Measurements from ENCODE around the gene RPS19. TPM values are rescaled to one million over a fixed set of nuclear protein-coding genes. Genes with fewer than 3 reads are reported as not detected.
"Not testable (repeated sequence)": the region's sequence is repeated elsewhere in the genome, so short reads cannot be mapped to it uniquely, and the experiment has no call there.

The RPS19 gene
- polyA plus RNA-seq, 10 donors = 1,506 to 2,735 (median 2,171) TPM

GRCh38 chr19:41911889-41912731 is 52.1 kb downstream of the RPS19 start:
- DNase-seq = no peak

GRCh38 chr19:41912899-41913537 is 53.0 kb downstream of the RPS19 start:
- DNase-seq = no peak

- no peak for DNase-seq
Measured at GRCh38 chr19:41913538-41914423, 53.7 kb downstream of the RPS19 start.

- DNase-seq = not testable (repeated sequence)
Measured at GRCh38 chr19:41914424-41914834, 54.4 kb downstream of the RPS19 start.

GRCh38 chr19:41915021-41915775 is 55.1 kb downstream of the RPS19 start:
- no peak for DNase-seq

GRCh38 chr19:41915776-41916414 is 55.8 kb downstream of the RPS19 start:
- no peak for DNase-seq

- DNase-seq = no peak
Measured at GRCh38 chr19:41917676-41918075, 57.6 kb downstream of the RPS19 start.

- no peak for DNase-seq
Measured at GRCh38 chr19:41918095-41918494, 58.0 kb downstream of the RPS19 start.

GRCh38 chr19:41918653-41919244 is 58.7 kb downstream of the RPS19 start:
- DNase-seq = no peak

- DNase-seq = no peak
Measured at GRCh38 chr19:41919948-41920712, 60.1 kb downstream of the RPS19 start.

GRCh38 chr19:41920882-41921576 is 61.0 kb downstream of the RPS19 start:
- no peak for DNase-seq

GRCh38 chr19:41921577-41922576 is 61.8 kb downstream of the RPS19 start:
- no peak for DNase-seq

Other genes with a start within 250 kb of the RPS19 start
- gene CEACAM4, start 233.2 kb upstream of the RPS19 start, polyA plus RNA-seq (ENCODE audit: insufficient read length in 10 of 10) = under 1 TPM in 4 of 10 donors, not detected in 6; 0.12 to 0.52 (median 0.34) TPM
- not detected for gene CEACAM7, start 172.0 kb upstream of the RPS19 start, polyA plus RNA-seq (ENCODE audit: insufficient read length in 10 of 10)
- under 1 TPM in 5 of 10 donors, not detected in 5; 0.05 to 0.78 (median 0.14) TPM for gene CEACAM5, start 151.6 kb upstream of the RPS19 start, polyA plus RNA-seq (ENCODE audit: insufficient read length in 10 of 10)
- under 1 TPM in 9 of 10 donors, not detected in 1; 0.08 to 0.40 (median 0.26) TPM for gene CEACAM6, start 104.7 kb upstream of the RPS19 start, polyA plus RNA-seq (ENCODE audit: insufficient read length in 10 of 10)
- gene CEACAM3, start 63.7 kb upstream of the RPS19 start, polyA plus RNA-seq (ENCODE audit: insufficient read length in 10 of 10) = under 1 TPM in 2 of 10 donors, not detected in 8; 0.13 to 0.18 TPM
- under 1 TPM in 1 of 10 donors, not detected in 9; 0.15 TPM for gene LYPD4, start 15.6 kb upstream of the RPS19 start, polyA plus RNA-seq (ENCODE audit: insufficient read length in 10 of 10)
- gene DMRTC2, start 15.2 kb upstream of the RPS19 start, polyA plus RNA-seq (ENCODE audit: insufficient read length in 10 of 10) = under 1 TPM in 2 of 10 donors, not detected in 8; 0.16 to 0.43 TPM
- 1 to 10 TPM in 5 of 10 donors, under 1 TPM in 5; 0.39 to 2.2 (median 1.2) TPM for gene CD79A, start 17.0 kb downstream of the RPS19 start, polyA plus RNA-seq (ENCODE audit: insufficient read length in 10 of 10)
- gene ARHGEF1, start 22.9 kb downstream of the RPS19 start, polyA plus RNA-seq (ENCODE audit: insufficient read length in 10 of 10) = 10 to 100 TPM; 26.4 to 58.8 (median 43.1) TPM
- gene ERFL, start 68.2 kb downstream of the RPS19 start, polyA plus RNA-seq (ENCODE audit: insufficient read length in 10 of 10) = under 1 TPM in 9 of 10 donors, not detected in 1; 0.07 to 0.29 (median 0.20) TPM
- 100 to 1,000 TPM in 2 of 10 donors, 10 to 100 TPM in 8; 44.2 to 104 (median 59.9) TPM for gene RABAC1, start 99.1 kb downstream of the RPS19 start, polyA plus RNA-seq (ENCODE audit: insufficient read length in 10 of 10)
- 1 to 10 TPM in 3 of 10 donors, under 1 TPM in 7; 0.20 to 1.1 (median 0.61) TPM for gene ATP1A3, start 134.0 kb downstream of the RPS19 start, polyA plus RNA-seq (ENCODE audit: insufficient read length in 10 of 10)
- 1 to 10 TPM; 1.8 to 4.3 (median 3.1) TPM for gene GRIK5, start 210.0 kb downstream of the RPS19 start, polyA plus RNA-seq (ENCODE audit: insufficient read length in 10 of 10)
- 10 to 100 TPM in 4 of 10 donors, 1 to 10 TPM in 6; 7.5 to 14.1 (median 9.5) TPM for gene ZNF574, start 215.9 kb downstream of the RPS19 start, polyA plus RNA-seq (ENCODE audit: insufficient read length in 10 of 10)